ENCODE data around the gene CYP27A1. TPM values are rescaled to one million over a fixed set of nuclear protein-coding genes. Genes with fewer than 3 reads are reported as not detected.

Gene CYP27A1
- total and polyA plus RNA-seq, 2 of the 8 experiments (the other 6 are each of a cell fraction or from before 2014, with no cell fraction given), result 5.4 to 14.7 TPM

DNA sequence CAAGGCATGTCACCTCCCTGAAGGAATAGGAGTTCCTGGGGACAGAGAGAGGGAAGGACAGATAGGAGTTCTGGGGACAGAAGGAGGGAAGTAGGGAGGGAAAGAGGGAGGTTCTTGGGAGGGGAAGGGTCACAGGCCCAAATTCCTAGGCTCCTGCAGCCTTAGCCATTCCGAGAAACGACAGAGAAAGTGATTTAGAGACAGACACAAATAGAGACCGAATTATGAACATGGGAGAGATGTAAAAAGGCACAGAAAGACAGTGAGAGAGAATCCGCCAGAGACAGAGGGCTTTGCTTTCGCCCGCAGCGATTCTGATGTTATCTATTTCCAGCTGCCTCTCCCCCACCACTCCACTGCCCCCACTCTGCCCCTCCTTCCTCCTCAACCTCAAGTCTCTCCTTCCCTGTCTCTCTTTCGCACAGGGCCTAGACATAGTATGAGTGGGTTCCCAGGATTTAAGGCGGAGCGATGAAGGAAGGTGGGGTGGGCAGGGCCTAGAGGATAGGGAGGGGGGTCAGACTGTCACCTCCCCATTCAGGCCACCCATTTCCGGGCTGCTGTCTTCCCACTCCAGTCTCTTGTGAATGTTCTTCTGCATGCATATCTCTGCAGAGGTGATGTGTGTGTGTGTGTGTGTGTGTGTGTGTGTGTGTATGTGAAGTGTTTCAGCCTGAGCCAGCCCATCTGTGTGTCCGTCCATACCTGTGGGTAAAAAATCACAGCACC, 74.4 kb downstream of the CYP27A1 start:
- H3K4me1 ChIP-seq (replicated peaks in 1 of 4; ENCODE audit: control insufficient read depth in 3 of 4, insufficient read depth in 4 of 4, low read length in 3 of 4), result peaks cover 16 to 50% (median 27%) of the 10 kb centered on the region in 4 experiments
- H3K27ac ChIP-seq (ENCODE audit: low read depth, low read length), result no peak overlapping the region
- no peak overlapping the region for H2AK5ac ChIP-seq (ENCODE audit: low read depth, low read length)
- H3K4ac ChIP-seq (replicated peaks; ENCODE audit: insufficient read length, low read depth, low read length), result no peak overlapping the region
- no peak overlapping the region for H3K18ac ChIP-seq (ENCODE audit: extremely low read depth, low read length)
- CTCF ChIA-PET (ENCODE audit: partially characterized antibody), result interaction anchor here (1.0 to 3.0 kb wide), 11 partner anchors 16 to 146 kb away, joined by 3 to 35 read pairs (median 6); partner anchors contain the start of gene FEV
- no peak overlapping the region for H2AFZ ChIP-seq (ENCODE audit: low read length)
- no peak overlapping the region for H3K4me3 ChIP-seq (ENCODE audit: extremely low read depth in 1 of 4, insufficient read depth in 2 of 4, low read depth in 3 of 4, low read length in 4 of 4)
- H3K27me3 ChIP-seq (replicated peaks in 1 of 4; ENCODE audit: control insufficient read depth in 3 of 4, extremely low read depth in 1 of 4, insufficient read depth in 3 of 4, low read length in 3 of 4), result peaks cover 76 to 87% (median 83%) of the 10 kb centered on the region in 4 experiments
- no peak for TF ChIP-seq SAP30 (IDR thresholded peaks at IDR 0.05; ENCODE audit: insufficient read depth, insufficient replicate concordance, low read length)
- peak; percentile 43; the same call in 1 of the 2 replicates for TF ChIP-seq SUZ12 (IDR thresholded peaks at IDR 0.05; ENCODE audit: low read length)
- TF ChIP-seq RNF2 (IDR thresholded peaks at IDR 0.05; ENCODE audit: borderline replicate concordance, low read depth, low read length, missing control alignments, poor library complexity, severe bottlenecking), result peak; percentile 32
- H4K5ac ChIP-seq (ENCODE audit: insufficient read length, low read depth, low read length), result no peak overlapping the region
- H3K4me2 ChIP-seq (ENCODE audit: insufficient read depth in 1 of 2, low read depth in 2 of 2, low read length in 2 of 2), result no peak overlapping the region; a peak in 1 of 4 replicates
- no peak overlapping the region for H2BK20ac ChIP-seq (ENCODE audit: low read length)
- no peak overlapping the region for H3K9ac ChIP-seq (replicated peaks in 1 of 4; ENCODE audit: extremely low read depth in 1 of 4, low read depth in 3 of 4, low read length in 3 of 4)
- H4K8ac ChIP-seq (ENCODE audit: extremely low read depth, insufficient read depth, low read length), result no peak overlapping the region
- no peaks in the 10 kb centered on the region for H3K9me3 ChIP-seq (ENCODE audit: insufficient read depth in 2 of 2, low read depth in 1 of 2, low read length in 1 of 2)
- H4K91ac ChIP-seq (replicated peaks; ENCODE audit: insufficient read length, low read length), result no peak overlapping the region
- POLR2A ChIA-PET (ENCODE audit: partially characterized antibody), result interaction anchor here (1.3 kb wide), 1 partner anchor 8 kb away, joined by 4 read pairs; no protein-coding TSS in a partner anchor
- WGBS, 2 experiments (ENCODE audit: extremely low coverage in 1 of 2, insufficient coverage in 1 of 2, insufficient read length in 1 of 2, insufficient replicate concordance in 2 of 2, low coverage in 1 of 2, low lambda C conversion rate in 2 of 2, missing lambda C conversion rate in 1 of 2), result 28% methylated on average over 12 of the region's 12 CpGs; no CpG with 5 or more reads in 1 of the 2 experiments
- peaks cover 5% of the 10 kb centered on the region; the same call in 1 of the 2 replicates for H3K23me2 ChIP-seq (ENCODE audit: low read depth, low read length)
- DNase-seq (ENCODE audit: low read depth in 1 of 2, low spot score in 2 of 2) (no peak), FAIRE-seq (no peak)
- 0 out of 2 replicates have a peak overlapping the region, but pooled peaks have one; percentile 39 for H2BK12ac ChIP-seq (ENCODE audit: low read depth, low read length)
- H2BK120ac ChIP-seq (replicated peaks; ENCODE audit: low read depth, low read length), result no peak overlapping the region
- no peaks in the 10 kb centered on the region for H3K79me1 ChIP-seq (ENCODE audit: low read depth, low read length)
- H3K23ac ChIP-seq (ENCODE audit: insufficient read length), result no peak overlapping the region
- H3K14ac ChIP-seq (ENCODE audit: insufficient read length), result no peak overlapping the region
- no peak overlapping the region for H3K56ac ChIP-seq (replicated peaks; ENCODE audit: insufficient read length, low read depth, low read length)
- peaks cover 0 to 2% (median 0%) of the 10 kb centered on the region in 4 experiments; a peak in 1 of 8 replicates for H3K36me3 ChIP-seq (ENCODE audit: control insufficient read depth in 2 of 4, insufficient read depth in 4 of 4, low read length in 3 of 4)
- H2BK5ac ChIP-seq (ENCODE audit: low read depth, low read length), result no peak overlapping the region
- peaks cover 11 to 13% of the 10 kb centered on the region in 2 experiments for H4K20me1 ChIP-seq (replicated peaks in 1 of 2; ENCODE audit: control insufficient read depth in 1 of 2, insufficient read depth in 2 of 2, low read length in 2 of 2)
- H3K79me2 ChIP-seq (ENCODE audit: control insufficient read depth in 1 of 2, insufficient read depth in 2 of 2, low read length in 2 of 2), result no peaks in the 10 kb centered on the region
- no peak overlapping the region for H2BK15ac ChIP-seq (ENCODE audit: low read length)
